Measurements from ENCODE around the gene NAT16. TPM values are rescaled to one million over a fixed set of nuclear protein-coding genes. Genes with fewer than 3 reads are reported as not detected.

The NAT16 gene
- total and polyA plus RNA-seq, 4 donors, result 0.01 TPM; not detected in 3

GRCh38 chr7:101160910-101161309 lies 19.2 kb downstream of the NAT16 start:
- peaks cover 0 to 7% (median 0%) of the 10 kb centered on the region in 4 donors for H3K9me3 ChIP-seq (ENCODE audit: control insufficient read depth in 4 of 4, insufficient read depth in 3 of 4, low read length in 3 of 4)
- H3K27me3 ChIP-seq (ENCODE audit: control insufficient read depth in 3 of 3, insufficient read depth in 3 of 3, low read length in 2 of 3), result peaks cover 7 to 15% (median 15%) of the 10 kb centered on the region in 3 donors
- DNase-seq (peak in 1 of 3 donors; percentile 49), ATAC-seq (ENCODE audit: insufficient read depth, low FRiP score) (no peak)
- H3K4me1 ChIP-seq (ENCODE audit: control insufficient read depth in 5 of 5, insufficient read depth in 5 of 5, low read length in 5 of 5), result peaks cover 0 to 33% (median 19%) of the 10 kb centered on the region in 5 donors
- H3K4me3 ChIP-seq, result no peak overlapping the region
- H3K9ac ChIP-seq (ENCODE audit: insufficient read depth in 1 of 2, low read length in 2 of 2), result no peak overlapping the region
- TF ChIP-seq CTCF (IDR thresholded peaks at IDR 0.05; ENCODE audit: control extremely low read depth, extremely low read depth), result no peak
- peaks cover 3 to 26% (median 12%) of the 10 kb centered on the region in 4 donors for H3K36me3 ChIP-seq (ENCODE audit: control insufficient read depth in 4 of 4, insufficient read depth in 4 of 4, low read length in 4 of 4)
- H3K27ac ChIP-seq (ENCODE audit: low read depth in 1 of 2, low read length in 1 of 2), result no peak overlapping the region

GRCh38 chr7:101159696-101160674 lies 20.1 kb downstream of the NAT16 start:
- Histone ChIP-seq H3K4me1 (ENCODE audit: control insufficient read depth in 5 of 5, insufficient read depth in 5 of 5, low read length in 5 of 5) (peaks cover 0 to 28% (median 16%) of the 10 kb centered on the region in 5 donors), H3K27ac (ENCODE audit: low read depth in 1 of 2, low read length in 1 of 2) (no peak overlapping the region), H3K27me3 (ENCODE audit: control insufficient read depth in 3 of 3, insufficient read depth in 3 of 3, low read length in 2 of 3) (peaks cover 7 to 8% (median 7%) of the 10 kb centered on the region in 3 donors), H3K9me3 (ENCODE audit: control insufficient read depth in 4 of 4, insufficient read depth in 3 of 4, low read length in 3 of 4) (peaks cover 0 to 5% (median 0%) of the 10 kb centered on the region in 4 donors), H3K36me3 (ENCODE audit: control insufficient read depth in 4 of 4, insufficient read depth in 4 of 4, low read length in 4 of 4) (peaks cover 3 to 26% (median 12%) of the 10 kb centered on the region in 4 donors), H3K4me3 (no peak overlapping the region), H3K9ac (ENCODE audit: insufficient read depth in 1 of 2, low read length in 2 of 2) (no peak overlapping the region)
- TF ChIP-seq CTCF (IDR thresholded peaks at IDR 0.05; ENCODE audit: control extremely low read depth, extremely low read depth), result no peak
- 83 to 88% methylated on average over 29 to 31 of the region's 31 CpGs for WGBS, 2 donors
- DNase-seq (no peak), ATAC-seq (ENCODE audit: insufficient read depth, low FRiP score) (no peak)

GRCh38 chr7:101156866-101157589 lies 23.1 kb downstream of the NAT16 start:
- DNase-seq (no peak), ATAC-seq (ENCODE audit: insufficient read depth, low FRiP score) (no peak)
- H3K4me1 ChIP-seq (ENCODE audit: control insufficient read depth in 5 of 5, insufficient read depth in 5 of 5, low read length in 5 of 5), result peaks cover 0 to 17% (median 7%) of the 10 kb centered on the region in 5 donors
- TF ChIP-seq CTCF (IDR thresholded peaks at IDR 0.05; ENCODE audit: control extremely low read depth, extremely low read depth), result no peak
- H3K9ac ChIP-seq (ENCODE audit: insufficient read depth in 1 of 2, low read length in 2 of 2), result no peak overlapping the region
- H3K9me3 ChIP-seq (ENCODE audit: control insufficient read depth in 4 of 4, insufficient read depth in 3 of 4, low read length in 3 of 4), result peaks cover 0 to 5% (median 0%) of the 10 kb centered on the region in 4 donors
- 90% methylated on average over 14 of the region's 14 CpGs for WGBS, 2 donors
- H3K36me3 ChIP-seq (ENCODE audit: control insufficient read depth in 4 of 4, insufficient read depth in 4 of 4, low read length in 4 of 4), result peaks cover 3 to 26% (median 12%) of the 10 kb centered on the region in 4 donors
- H3K27me3 ChIP-seq (ENCODE audit: control insufficient read depth in 3 of 3, insufficient read depth in 3 of 3, low read length in 2 of 3), result peaks cover 0 to 4% (median 4%) of the 10 kb centered on the region in 3 donors
- no peak overlapping the region for H3K4me3 ChIP-seq
- H3K27ac ChIP-seq (ENCODE audit: low read depth in 1 of 2, low read length in 1 of 2), result no peak overlapping the region
